Prostate gland (tissue), 2 donors: Measurements from ENCODE around the gene EPHA6. TPM values are rescaled to one million over a fixed set of nuclear protein-coding genes. Genes with fewer than 3 reads are reported as not detected.

Experiments
- DNase-seq: peaks from one replicate; pipeline ENCODE4 v3.0.0-alpha.2; 2019; ENCODE audit warnings: low spot score
- H3K27ac ChIP-seq, 2 donors: fragments of 200-600 bp; sonication (generic); 2 replicates each; pipeline ENCODE4 v1.5.1; 2017 to 2019
- H3K27me3 ChIP-seq: fragments of 200-600 bp; sonication (generic); replicated peaks from 2 replicates; pipeline ENCODE4 v1.5.1; 2019; ENCODE audit not compliant: insufficient read depth
- H3K36me3 ChIP-seq, 2 donors: fragments of 200-600 bp; sonication (generic); 1 replicate in 1 of 2; 2 replicates in 1 of 2; pipeline versions ENCODE4 v1.5.1 to v1.8.1; 2017 to 2019
- H3K4me1 ChIP-seq: fragments of 200-600 bp; sonication (generic); replicated peaks from 2 replicates; pipeline ENCODE4 v1.5.1; 2019
- H3K4me3 ChIP-seq, 2 donors: fragments of 200-600 bp; sonication (generic); 2 replicates each; pipeline ENCODE4 v1.5.1; 2017 to 2019
- H3K9me3 ChIP-seq: fragments of 200-600 bp; sonication (generic); 2 replicates; pipeline ENCODE4 v1.5.1; 2017
- CTCF ChIP-seq, 4 experiments: fragments of 200-600 bp in 2 of 4; fragments of 450-650 bp in 2 of 4; sonication (generic) in 2 of 4; IDR thresholded peaks; 1 replicate in 3 of 4; 2 replicates in 1 of 4; pipeline ENCODE4 v1.5.1; 2016 to 2019; ENCODE audit warnings: antibody characterized with exemption in 4 of 4, mild to moderate bottlenecking in 2 of 4, moderate library complexity in 2 of 4
- POLR2A ChIP-seq: fragments of 450-650 bp; IDR thresholded peaks from one replicate; pipeline ENCODE4 v1.6.1; 2016; ENCODE audit warnings: antibody characterized with exemption, mild to moderate bottlenecking
- POLR2AphosphoS5 ChIP-seq: sonication (generic); formaldehyde crosslinking; IDR thresholded peaks from one replicate; pipeline ENCODE4 v1.6.1; 2017; ENCODE audit warnings: antibody characterized with exemption
- WGBS: methylation state at CpG from one replicate; pipeline ENCODE4 v1.1.5; 2018; 5-methylcytosine and 5-hydroxymethylcytosine counted together
- intact Hi-C: fragments of 100-400 bp; cut with DNase I; formaldehyde crosslinking; loops from one replicate; pipeline ENCODE4 v1.14.2; 2022
- total RNA-seq, 2 donors: library from RNA; depleted of rRNA; stranded (reverse); fragments of >200 nt; gene quantifications; one replicate each; pipeline ENCODE4 v1.1.0, GENCODE V29; 2016

The EPHA6 gene
- total RNA-seq, 2 donors from 2014 or later = 1.1 to 3.7 TPM

DNA sequence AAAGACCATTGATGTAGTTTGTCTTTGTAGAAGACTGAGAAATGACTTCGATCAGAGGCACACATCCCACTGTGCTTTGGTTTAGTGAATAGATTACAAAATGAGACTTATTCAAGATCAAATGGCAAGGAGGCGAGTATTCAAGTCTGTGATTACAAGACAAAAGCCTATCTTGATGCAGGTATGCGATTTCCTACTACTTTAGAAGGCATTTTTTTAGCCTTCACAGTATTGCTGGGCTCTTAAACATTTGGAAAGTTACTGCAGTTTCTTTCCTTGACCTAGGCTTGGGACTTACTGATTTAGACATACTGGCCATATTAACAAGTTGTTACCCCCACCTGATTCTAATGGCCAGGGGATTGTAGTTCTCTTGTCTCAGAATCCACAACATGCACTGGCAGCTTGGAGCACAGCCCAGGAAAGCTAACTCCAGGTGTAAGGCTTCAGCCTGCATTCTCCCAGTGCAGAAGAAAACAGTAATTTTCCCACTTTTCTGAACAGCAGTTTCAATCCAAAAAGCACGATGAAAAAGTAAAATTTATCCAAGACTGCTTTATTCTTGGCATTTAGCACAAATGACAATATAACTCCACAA is 311.6 kb downstream of the EPHA6 start:
- intact Hi-C loops = no loop called here
- TF ChIP-seq POLR2A = no peak
- TF ChIP-seq POLR2AphosphoS5 = no peak
- no peak for TF ChIP-seq CTCF (IDR thresholded peaks at IDR 0.05)
- H3K4me3 ChIP-seq = no peak overlapping the region
- WGBS = 44% methylated on average over 4 of the region's 4 CpGs
- no peaks in the 10 kb centered on the region for H3K9me3 ChIP-seq
- no peaks in the 10 kb centered on the region for H3K4me1 ChIP-seq
- DNase-seq = no peak
- no peaks in the 10 kb centered on the region for H3K27me3 ChIP-seq
- H3K27ac ChIP-seq = no peak overlapping the region
- no peaks in the 10 kb centered on the region for H3K36me3 ChIP-seq

DNA sequence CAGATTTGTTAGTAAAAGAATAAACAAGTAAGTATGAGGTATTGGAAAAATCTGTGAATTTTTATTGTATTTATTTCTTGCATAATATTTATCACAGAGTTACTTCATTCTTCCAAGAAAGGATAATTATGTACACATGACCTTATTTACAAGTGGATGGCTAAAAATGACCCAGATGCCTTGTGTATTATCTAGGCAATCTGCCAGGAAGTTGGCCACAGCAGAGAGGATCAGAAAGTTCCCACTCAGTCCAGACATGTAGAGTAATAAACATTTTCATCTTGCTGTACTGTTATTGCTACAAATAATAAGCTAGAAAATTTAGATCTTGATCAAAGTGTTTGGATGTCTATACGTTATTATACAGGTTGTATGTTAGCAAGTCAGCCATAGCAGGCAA is 317.1 kb downstream of the EPHA6 start:
- no peak for TF ChIP-seq POLR2A

DNA sequence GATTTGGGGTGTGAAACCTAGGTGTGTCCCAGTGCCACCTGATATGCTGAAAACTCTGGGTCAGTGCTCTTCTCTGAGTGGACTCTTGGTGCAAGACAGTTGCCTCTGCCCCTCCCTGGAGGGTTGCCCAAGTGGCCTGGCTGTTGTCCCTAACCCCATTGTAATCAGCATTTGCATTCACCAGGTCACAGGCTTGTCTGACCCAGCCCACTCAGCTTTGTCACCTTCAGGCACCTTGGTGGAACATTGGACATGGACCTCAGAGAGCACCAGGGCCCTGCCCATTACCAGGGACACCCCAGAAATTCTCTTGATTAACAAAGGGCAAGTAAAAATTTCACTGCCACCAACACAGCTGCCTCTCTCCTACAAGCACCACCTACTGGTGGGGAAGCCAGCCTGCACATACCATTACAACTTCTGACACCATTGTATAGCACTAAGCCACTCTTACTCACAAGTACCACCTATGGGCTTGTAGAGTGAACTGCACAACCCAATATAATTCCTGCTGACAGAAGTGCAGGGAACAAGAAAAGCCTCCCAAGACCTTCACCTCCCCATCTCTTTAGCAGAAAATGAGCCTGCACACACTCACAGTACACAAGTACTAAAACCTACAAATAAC is 324.6 kb downstream of the EPHA6 start:
- intact Hi-C loops = no loop called here
- Histone ChIP-seq H3K27ac (no peak overlapping the region), H3K4me1 (no peaks in the 10 kb centered on the region), H3K27me3 (no peaks in the 10 kb centered on the region), H3K9me3 (no peaks in the 10 kb centered on the region), H3K36me3 (no peaks in the 10 kb centered on the region), H3K4me3 (no peak overlapping the region)
- no peak for DNase-seq
- no peak for TF ChIP-seq CTCF (IDR thresholded peaks at IDR 0.05)

More for the DNA sequence above, 317.1 kb downstream of the EPHA6 start:
- Histone ChIP-seq H3K36me3 (no peaks in the 10 kb centered on the region), H3K27ac (no peak overlapping the region), H3K27me3 (no peaks in the 10 kb centered on the region), H3K4me3 (no peak overlapping the region), H3K4me1 (no peaks in the 10 kb centered on the region), H3K9me3 (no peaks in the 10 kb centered on the region)
- DNase-seq = no peak
- 23% methylated on average over 1 of the region's 1 CpG for WGBS
- intact Hi-C loops = no loop called here

DNA sequence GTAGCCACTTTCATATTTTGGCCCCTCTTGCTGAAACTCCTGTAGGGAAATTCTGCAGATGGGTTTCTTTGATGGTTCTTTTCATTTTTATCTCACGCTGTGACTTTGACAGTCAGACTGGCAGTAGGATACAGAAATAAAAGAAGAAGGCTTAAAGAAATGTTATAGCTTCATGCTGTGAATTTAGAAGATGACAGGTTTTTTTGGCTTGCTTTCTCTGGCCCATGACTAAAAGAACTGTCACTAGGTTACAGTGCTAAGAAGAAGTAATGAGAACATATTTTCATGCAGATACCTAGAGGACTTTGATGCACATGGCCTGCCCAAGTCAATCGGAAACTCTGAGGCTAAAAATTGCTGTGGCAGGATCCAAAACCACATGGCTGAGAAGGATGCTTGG is 334.5 kb downstream of the EPHA6 start:
- intact Hi-C loops = no loop called here
- 89% methylated on average over 2 of the region's 2 CpGs for whole genome bisulfite sequencing
- H3K27me3 ChIP-seq = no peaks in the 10 kb centered on the region
- H3K9me3 ChIP-seq = no peaks in the 10 kb centered on the region
- no peak overlapping the region for H3K4me3 ChIP-seq
- no peaks in the 10 kb centered on the region for H3K4me1 ChIP-seq
- TF ChIP-seq POLR2A = no peak
- no peak for TF ChIP-seq POLR2AphosphoS5
- DNase-seq = no peak
- H3K27ac ChIP-seq = no peak overlapping the region
- H3K36me3 ChIP-seq = no peaks in the 10 kb centered on the region

DNA sequence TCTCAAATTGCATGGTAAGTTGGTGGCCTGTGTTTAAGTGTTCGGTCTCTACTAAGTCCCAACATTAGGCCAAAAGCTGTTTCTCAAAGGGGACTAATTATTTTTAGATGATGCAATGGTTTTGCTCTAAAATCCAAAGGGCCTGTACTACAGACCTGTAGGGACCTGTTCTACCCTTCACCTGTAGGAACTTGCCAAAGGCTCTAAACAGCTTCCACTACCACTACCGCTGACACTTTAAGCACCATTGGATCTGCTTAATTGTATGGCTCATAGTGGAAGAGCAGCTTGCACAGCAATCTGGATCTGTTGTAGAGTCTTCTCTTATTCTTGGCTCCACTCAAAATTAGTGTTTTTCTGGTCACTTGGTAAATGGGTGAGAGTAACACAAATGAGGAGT is 346.8 kb downstream of the EPHA6 start:
- Histone ChIP-seq H3K27ac (no peak overlapping the region), H3K27me3 (no peaks in the 10 kb centered on the region), H3K9me3 (no peaks in the 10 kb centered on the region), H3K4me3 (no peak overlapping the region), H3K4me1 (no peaks in the 10 kb centered on the region), H3K36me3 (no peaks in the 10 kb centered on the region)
- WGBS = 75% methylated on average over 2 of the region's 2 CpGs
- no peak for DNase-seq
- TF ChIP-seq POLR2AphosphoS5 = no peak
- TF ChIP-seq POLR2A = no peak
- no peak for TF ChIP-seq CTCF (IDR thresholded peaks at IDR 0.05)
- intact Hi-C loops = no loop called here

GRCh38 chr3:97177242-97177641 is 362.8 kb downstream of the EPHA6 start:
- intact Hi-C loops = no loop called here

More at GRCh38 chr3:97177242-97177641, 362.8 kb downstream of the EPHA6 start:
- H3K27ac ChIP-seq = no peak overlapping the region
- H3K9me3 ChIP-seq = no peaks in the 10 kb centered on the region
- TF ChIP-seq CTCF (IDR thresholded peaks at IDR 0.05) = no peak
- H3K27me3 ChIP-seq = no peaks in the 10 kb centered on the region
- DNase-seq = no peak
- H3K4me1 ChIP-seq = no peaks in the 10 kb centered on the region
- H3K4me3 ChIP-seq = no peak overlapping the region
- no peaks in the 10 kb centered on the region for H3K36me3 ChIP-seq
